NCI-H82 treated with DMSO at 0.1 percent for 48 hours (cell line): ENCODE results near the gene FUZ.

ENCODE experiments used
- DNase-seq: peaks from one replicate; lab custom pipeline; 2025; ENCODE audit not compliant: unreplicated experiment; lab: John Stamatoyannopoulos, UW

Gene FUZ

DNA sequence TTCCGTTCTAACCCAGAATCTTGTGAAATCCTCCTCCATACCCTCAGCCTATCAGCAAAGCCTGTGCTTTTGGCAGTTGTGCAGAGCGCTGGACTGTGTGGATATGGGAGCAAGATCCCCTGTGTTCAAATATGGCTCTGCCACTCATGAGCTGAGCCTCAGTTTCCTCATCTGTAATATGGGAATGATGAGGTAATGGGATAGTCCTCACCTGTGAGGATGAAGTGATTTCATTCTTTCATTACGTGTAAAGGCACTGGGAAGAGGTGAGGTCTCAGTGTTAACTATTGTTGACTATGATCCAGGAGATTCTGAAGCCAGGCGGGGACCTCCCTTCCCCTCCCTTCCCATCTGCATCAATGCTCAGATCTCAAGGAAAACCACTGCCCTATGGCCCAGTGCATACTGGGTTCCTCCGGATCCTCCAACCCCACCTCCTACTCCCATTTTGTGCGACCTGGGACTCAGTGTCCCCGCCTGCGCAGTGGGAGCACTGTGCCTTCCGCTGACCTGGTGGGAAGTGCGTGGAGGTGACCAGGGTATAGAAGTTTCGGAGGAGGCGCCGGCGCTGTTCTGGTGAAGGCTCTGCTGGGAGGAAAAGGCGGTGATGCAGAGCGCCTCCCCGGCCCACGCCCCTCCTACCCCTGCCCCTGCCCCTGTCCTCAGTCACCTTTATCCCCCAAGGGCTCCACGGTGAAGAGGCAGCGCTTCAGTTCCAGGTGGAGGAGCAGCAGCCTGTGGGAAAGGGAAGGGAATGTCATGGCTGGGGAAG, 5.0 kb downstream of the FUZ start:
- no peak for DNase-seq

DNA sequence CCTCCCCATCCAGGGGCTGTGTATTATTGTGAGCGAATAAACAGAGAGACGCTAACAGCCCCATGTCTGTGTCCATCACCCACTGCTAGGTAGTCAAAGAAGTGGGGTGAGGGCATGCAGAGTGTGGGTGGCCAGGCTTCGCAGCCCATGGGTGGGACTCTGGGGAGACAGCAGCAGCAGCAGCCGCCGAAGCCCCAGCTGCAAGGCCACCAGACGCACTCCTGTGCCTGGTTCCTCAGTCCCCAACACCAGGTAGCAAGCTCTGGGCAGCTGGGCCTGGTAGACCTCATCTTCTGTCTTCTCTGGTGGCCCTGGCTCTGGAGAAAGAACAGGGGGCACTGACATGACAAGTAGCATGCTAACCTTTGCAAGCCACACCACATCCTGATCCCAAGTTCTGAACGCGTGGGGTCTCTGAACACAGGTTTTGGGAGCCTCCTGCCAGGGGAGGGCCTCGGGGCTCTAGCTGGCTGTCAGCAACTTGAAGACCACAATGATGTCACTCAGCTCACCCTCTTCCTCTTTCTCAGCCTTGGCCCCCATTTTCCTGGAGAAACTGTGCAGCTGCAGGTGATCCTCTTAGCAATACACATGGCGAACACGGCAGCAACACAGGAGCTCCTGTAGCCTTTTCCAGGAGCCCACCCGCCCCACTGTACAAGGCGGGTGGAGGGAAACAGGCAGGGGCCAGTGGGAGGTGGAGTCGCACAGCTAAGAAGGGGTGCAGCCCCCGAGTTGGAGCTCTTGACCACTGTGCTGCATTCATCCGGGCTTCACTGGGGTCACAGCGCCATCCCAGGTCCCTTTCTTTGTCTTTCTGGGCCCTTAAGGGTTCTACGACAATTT, 5.8 kb downstream of the FUZ start:
- no peak for DNase-seq

DNA sequence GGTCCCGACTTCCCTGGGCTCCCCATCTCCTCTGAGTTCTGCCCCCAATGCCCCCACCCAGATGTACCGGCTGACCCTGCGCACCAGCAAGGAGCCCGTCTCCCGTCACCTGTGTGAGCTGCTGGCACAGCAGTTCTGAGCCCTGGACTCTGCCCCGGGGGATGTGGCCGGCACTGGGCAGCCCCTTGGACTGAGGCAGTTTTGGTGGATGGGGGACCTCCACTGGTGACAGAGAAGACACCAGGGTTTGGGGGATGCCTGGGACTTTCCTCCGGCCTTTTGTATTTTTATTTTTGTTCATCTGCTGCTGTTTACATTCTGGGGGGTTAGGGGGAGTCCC, 6.5 kb downstream of the FUZ start:
- DNase-seq: no peak

DNA sequence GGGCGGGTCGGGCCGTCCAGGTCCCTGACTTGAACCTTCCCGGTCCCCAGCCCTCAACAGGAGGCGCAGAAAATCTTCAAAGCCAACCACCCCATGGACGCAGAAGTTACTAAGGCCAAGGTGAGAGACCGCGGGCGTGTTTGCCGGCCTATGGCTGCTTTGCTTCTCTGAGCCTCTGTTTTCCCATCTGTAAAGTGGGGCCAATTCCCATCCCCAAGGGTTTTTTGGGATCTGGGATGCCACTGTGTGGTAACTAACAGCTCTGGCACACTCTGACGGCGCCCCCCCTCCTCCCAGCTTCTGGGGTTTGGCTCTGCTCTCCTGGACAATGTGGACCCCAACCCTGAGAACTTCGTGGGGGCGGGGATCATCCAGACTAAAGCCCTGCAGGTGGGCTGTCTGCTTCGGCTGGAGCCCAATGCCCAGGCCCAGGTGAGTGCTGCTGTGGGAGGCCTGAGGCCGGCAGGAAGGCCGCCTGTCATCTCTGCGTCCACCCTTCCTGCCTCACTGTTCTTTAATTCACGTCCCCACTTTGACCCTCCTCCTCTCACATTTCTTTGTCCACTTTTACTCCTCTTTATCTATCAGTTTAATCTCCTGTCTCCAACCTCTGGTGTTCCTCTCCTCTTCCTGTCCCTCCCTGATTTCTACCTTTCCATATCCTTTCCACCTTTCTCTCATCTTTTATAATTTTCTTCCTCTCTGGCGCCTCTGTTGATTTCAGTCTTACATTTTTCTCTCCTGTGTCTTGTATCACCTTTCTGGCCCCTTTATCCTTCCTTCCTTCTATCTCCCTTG, 7.1 kb downstream of the FUZ start:
- DNase-seq: no peak

DNA sequence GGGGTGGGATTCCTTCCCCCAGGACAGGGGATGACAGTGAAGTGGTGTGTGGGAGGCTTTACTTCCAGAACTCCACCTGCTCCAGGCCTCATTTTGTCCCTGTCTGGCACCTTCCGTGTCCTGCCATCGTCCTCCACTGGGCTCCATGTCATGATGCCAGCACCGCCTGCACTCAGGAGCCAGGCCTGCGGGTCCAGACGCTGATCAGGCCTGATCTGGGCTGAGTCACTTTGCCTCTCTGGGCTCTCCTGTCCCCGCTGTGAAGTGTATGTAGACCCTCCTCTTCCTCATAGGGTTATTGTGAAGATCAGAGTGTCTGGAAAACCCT, 9.6 kb downstream of the FUZ start:
- DNase-seq: no peak

DNA sequence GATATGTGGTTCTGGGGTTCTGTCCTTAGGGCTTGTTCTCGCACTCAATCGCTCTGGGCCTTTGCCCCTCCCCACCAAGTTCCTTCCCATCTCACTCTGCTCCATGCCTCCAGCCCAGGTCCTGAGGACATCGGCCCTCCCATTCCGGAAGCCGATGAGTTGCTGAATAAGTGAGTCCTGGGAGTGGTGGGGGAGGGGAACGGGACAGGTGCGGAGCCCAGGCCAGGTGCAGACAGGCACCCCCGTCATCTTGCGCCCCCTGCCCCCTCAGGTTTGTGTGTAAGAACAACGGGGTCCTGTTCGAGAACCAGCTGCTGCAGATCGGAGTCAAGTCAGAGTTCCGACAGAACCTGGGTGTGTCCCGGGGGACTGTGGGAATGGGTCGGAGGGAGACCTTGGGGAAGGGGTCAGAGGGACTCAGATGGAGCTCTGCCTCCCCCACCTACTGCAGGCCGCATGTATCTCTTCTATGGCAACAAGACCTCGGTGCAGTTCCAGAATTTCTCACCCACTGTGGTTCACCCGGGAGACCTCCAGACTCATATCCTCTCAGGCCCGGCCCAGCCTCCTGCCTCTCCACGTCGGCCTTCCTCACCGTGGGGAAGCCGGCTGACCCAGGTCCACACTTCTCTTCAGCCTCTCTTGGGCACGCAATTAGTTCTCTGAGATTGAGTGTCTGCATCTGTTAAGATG, 10.1 kb downstream of the FUZ start:
- DNase-seq: no peak

DNA sequence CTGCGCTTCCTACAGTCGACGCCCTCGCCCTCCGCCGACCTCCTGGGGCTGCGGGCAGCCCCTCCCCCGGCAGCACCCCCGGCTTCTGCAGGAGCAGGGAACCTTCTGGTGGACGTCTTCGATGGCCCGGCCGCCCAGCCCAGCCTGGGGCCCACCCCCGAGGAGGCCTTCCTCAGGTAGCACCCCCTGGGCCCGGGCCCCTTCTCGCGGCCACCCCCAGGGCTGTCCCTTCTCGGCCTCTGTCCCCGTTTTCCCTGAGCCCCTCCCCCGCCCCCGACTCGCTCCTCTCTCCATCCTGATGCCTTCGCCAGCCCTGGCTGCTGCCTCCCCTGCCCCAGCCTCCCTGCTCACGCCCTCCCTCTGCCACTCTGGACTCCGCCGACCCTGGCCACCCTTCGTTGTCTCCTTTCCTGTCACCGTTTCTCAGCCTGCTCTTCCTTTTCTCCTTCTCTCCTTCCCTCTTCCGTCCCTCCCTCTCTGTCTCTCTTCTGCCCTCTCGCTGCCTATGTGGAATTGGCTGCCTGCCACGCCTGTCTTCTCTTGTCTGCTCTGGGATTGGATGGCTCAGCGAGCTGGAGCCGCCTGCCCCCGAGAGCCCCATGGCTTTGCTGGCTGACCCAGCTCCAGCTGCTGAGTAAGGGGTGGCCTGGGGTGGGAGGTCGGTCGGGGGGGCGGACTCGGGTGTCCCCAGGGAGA, 11.0 kb downstream of the FUZ start:
- peak; percentile 88 for DNase-seq

DNA sequence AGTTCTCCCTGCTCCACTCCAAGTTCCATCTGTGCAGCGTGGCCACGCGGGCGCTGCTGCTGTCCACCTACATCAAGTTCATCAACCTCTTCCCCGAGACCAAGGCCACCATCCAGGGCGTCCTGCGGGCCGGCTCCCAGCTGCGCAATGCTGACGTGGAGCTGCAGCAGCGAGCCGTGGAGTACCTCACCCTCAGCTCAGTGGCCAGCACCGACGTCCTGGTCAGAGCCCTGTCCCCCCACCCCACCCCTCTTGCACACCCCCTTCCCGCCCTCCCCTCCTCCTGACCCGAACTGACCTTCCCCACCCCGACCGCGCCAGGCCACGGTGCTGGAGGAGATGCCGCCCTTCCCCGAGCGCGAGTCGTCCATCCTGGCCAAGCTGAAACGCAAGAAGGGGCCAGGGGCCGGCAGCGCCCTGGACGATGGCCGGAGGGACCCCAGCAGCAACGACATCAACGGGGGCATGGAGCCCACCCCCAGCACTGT, 11.6 kb downstream of the FUZ start:
- no peak for DNase-seq

DNA sequence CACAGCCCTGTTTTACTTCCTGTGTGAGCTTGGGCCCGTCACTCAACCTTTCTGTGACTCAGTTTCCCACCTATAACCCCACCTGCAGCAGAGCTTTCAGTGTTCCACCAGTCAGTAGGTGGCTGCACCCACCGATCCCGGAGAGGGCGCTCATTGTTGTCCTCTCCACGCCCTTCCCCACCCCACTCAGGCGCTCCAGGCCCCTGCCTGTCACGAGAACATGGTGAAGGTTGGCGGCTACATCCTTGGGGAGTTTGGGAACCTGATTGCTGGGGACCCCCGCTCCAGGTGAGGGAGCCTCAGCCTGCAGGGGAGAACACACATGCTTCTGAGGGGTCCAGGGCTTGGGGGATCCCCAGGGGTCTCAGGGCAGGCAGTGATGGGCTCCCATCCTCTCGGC, 12.3 kb downstream of the FUZ start:
- DNase-seq: no peak

DNA sequence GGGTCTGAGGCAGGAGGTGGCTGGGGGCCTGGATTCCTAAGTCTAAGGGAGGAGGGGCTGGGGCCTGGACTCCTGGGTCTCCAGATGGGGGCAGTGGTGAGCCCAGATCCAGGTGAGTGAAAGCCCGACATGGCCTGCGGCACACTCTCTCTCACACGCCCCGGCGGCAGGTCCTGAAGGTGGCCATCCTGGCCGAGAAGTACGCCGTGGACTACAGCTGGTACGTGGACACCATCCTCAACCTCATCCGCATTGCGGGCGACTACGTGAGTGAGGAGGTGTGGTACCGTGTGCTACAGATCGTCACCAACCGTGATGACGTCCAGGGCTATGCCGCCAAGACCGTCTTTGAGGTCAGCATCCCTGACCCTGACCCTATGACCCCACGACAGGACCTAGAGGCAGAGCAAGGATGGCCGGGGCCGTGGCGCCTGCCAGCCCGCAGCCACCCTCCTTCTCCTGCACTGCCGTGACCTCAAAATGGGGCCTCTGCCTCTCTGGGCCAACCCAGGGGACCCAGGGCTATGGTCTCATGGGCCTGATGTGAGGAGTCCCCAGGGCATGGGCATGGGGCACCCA, 13.2 kb downstream of the FUZ start:
- no peak for DNase-seq

DNA sequence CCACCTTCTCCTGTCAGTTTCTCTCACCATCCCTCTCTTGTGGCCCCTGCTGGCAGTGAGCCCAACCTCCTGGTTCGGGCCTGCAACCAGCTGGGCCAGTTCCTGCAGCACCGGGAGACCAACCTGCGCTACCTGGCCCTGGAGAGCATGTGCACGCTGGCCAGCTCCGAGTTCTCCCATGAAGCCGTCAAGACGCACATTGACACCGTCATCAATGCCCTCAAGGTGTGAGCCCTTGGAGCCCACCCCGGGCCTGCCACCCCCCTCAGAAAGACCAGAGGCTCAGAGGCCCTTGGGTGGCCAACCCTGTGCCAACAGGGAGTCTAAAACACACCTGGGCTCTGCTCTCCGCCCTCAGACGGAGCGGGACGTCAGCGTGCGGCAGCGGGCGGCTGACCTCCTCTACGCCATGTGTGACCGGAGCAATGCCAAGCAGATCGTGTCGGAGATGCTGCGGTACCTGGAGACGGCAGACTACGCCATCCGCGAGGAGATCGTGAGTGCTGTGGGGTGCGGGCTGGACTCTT, 13.8 kb downstream of the FUZ start:
- no peak for DNase-seq

DNA sequence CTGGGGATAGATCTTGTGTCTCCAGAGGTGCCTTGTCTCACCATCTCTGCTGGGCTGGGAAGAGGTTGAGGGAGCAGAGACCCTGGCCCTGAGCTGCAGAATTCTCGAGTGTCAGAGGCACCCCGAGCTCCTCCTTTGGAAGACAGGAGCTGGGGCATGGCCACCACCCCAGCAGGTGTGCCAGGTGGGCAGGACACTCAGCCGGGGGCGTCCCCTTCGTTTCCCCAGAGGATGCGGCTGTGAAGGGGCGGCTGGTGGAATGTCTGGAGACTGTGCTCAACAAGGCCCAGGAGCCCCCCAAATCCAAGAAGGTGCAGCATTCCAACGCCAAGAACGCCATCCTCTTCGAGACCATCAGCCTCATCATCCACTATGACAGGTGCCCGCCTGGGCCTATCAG, 14.5 kb downstream of the FUZ start:
- no peak for DNase-seq

DNA sequence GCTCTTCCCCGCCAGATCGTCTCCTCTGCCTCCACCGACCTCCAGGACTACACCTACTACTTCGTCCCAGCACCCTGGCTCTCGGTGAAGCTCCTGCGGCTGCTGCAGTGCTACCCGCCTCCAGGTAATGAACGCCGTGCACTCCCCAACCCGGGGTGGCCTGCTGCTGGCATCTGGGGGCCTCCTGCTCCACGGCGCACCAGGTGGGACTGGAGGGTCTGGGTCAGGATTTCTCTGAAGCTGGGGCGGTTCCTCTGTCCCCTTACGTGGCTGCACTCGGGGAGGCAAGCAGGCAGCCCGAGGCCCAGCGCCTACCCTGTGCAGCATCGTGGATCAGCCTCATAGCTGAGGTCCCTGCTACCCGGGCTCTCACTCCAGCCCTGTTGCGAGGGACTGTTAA, 17.5 kb downstream of the FUZ start:
- DNase-seq: no peak

DNA sequence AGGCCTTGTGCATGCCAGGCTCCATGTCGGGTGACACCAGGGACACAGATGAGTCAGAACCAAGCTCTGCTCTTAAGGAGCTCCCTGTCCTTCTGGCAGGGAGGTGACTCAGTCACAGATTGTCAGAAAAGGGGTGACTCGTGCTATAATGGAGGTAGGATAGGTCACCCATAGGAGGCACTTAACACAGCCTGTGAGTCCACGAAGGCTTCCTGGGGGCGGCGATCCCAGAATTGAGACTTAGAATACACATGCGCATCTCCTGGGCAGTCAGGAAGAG, 19.6 kb downstream of the FUZ start:
- DNase-seq: no peak

DNA sequence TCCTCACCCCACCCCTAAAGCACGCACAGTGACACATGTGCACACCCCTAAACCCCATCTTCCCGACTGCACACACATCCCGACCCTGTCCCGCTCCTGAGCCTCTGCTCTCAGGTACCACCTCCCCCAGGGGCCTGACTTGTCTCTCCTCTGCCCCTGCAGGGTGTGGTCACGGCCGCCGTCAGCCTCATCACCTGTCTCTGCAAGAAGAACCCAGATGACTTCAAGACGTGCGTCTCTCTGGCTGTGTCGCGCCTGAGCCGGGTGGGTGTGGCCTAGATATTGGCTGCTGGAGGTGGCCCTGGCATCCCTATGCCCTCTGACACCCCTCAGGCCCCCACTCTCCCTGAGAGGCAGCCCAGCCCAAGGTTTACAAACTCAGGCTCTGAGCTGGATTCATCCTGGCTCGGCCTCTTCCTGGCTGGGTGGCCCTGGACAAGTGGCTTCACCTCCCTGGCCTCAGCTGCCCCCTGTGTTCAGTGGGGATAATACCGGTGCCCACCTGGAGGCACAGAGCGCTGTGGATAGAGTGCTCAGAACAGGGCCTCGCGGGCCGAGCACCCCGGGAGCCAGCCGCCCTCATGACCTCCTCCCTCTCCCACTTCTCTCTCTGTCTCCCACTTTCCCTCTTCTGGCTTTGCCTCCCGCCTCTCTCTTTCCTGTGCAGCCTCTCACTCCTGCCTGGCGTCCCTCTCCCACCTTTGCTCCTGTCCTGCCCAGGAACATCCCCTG, 20.1 kb downstream of the FUZ start:
- DNase-seq: no peak

DNA sequence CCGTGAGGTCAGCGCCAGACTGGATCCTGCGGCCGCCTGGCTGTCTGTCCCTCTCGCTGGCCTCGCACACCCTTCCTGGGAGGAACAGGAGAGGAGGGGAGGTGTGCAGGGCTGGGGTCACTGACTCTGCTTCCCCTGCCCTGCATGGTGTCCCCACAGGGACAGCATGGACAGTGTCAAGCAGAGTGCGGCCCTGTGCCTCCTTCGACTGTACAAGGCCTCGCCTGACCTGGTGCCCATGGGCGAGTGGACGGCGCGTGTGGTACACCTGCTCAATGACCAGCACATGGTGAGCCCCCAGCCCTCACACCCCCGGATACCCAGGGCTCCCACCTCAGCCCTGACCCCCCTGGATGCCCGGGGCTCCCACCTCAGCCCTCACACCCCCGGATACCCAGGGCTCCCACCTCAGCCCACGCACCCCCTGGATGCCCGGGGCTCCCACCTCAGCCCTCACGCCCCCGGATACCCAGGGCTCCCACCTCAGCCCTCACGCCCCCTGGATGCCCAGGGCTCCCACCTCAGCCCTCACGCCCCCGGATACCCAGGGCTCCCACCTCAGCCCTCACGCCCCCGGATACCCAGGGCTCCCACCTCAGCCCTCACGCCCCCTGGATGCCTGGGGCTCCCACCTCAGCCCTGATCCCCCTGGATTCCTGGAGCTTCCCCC, 21.2 kb downstream of the FUZ start:
- no peak for DNase-seq

DNA sequence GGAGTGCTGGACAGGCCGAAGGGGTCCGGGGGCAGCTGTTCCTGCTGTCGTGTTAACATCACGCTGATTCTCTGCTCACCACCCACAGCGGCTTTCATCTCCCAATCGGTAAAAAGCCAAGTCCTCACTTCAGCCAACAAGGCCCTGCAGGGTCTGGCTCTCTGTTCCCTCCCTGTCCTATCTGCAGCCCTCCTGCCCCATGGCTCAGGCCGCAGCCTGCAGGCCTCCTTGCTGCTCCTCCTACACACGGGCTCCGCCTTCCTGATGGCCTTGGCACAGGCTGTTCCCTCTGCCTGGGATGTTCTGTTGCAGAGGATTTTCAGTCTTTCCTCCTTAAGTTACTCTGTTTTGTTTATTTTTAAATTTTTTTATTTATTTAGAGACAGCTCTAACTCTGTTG, 22.2 kb downstream of the FUZ start:
- no peak for DNase-seq

DNA sequence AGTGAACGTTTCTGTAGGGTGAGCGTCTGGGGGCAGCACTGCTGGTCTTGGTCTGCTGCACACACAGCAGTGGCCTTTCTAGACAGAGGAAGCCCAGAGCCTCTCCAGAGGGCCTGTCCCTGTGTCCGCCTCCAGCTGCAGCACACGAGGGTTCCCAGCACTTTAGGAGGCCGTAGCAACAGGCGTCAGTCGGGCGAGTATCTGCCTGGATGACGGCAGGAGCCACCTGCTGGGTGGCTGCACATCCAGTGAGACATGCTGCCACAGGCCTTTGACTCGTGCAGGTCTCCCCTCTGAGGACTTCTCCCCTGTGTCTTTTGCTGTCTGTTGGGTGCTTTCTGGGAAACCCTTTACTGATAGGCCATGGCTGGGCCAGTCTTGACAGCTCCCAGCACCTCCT, 24.2 kb downstream of the FUZ start:
- DNase-seq: no peak

DNA sequence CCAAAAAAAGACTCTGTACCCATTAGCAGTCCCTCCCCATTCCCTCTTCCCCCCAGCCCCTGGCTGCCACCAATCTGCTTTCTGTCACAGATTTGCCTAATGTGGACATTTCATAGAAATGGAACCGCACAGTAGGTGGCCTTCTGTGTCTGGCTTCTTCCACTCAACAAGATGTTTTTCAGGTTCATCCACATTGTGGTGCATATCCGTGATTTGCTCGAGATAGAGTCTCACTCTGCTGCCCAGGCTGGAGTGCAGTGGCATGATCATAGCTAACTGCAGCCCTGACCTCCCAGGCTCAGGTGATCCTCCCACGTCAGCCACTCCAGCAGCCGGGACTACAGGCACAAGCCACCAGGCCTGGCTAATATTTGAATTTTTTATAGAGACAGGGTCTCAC, 25.3 kb downstream of the FUZ start:
- DNase-seq: no peak
